H1 (cell line): ENCODE data around the gene TGFBR1. TPM values are rescaled to one million over a fixed set of nuclear protein-coding genes. Genes with fewer than 3 reads are reported as not detected.

Experiments used
- CTCF ChIA-PET: fragments of 300-600 bp; sonication (Branson Sonifier 250); formaldehyde crosslinking; loops from one replicate; lab custom pipeline; 2021; ENCODE audit not compliant: partially characterized antibody; lab: Charles Lee
- POLR2A ChIA-PET: fragments of 300-600 bp; sonication (Branson Sonifier 250); formaldehyde crosslinking; loops from one replicate; lab custom pipeline; 2021; ENCODE audit warnings: inconsistent platforms; ENCODE audit not compliant: partially characterized antibody; lab: Charles Lee
- DNase-seq, 2 experiments: peaks; one replicate each; pipeline versions ENCODE4 v3.0.0 to v3.0.0-alpha.2; 2010 to 2022; ENCODE audit warnings: low spot score in 2 of 2, low read depth in 1 of 2, mixed read lengths in 1 of 2
- FAIRE-seq: peaks from 2 replicates; lab custom pipeline; 2011; peaks lifted over from hg19 to GRCh38; lab: Jason Lieb, UNC
- H2AFZ ChIP-seq: 2 replicates; pipeline ENCODE4 v1.8.1; 2012; ENCODE audit warnings: low read length, inconsistent platforms
- H2AK5ac ChIP-seq: 2 replicates; pipeline ENCODE4 v1.6.1; 2013; ENCODE audit warnings: low read depth, low read length
- H2BK120ac ChIP-seq: replicated peaks from 2 replicates; pipeline ENCODE3; 2013; ENCODE audit warnings: low read depth, low read length, inconsistent platforms
- H2BK12ac ChIP-seq: 2 replicates; pipeline ENCODE4 v1.6.1; 2013; ENCODE audit warnings: low read depth, low read length
- H2BK15ac ChIP-seq: 2 replicates; pipeline ENCODE4 v1.6.1; 2013; ENCODE audit warnings: low read length
- H2BK20ac ChIP-seq: 2 replicates; pipeline ENCODE4 v1.6.1; 2013; ENCODE audit warnings: low read length
- H2BK5ac ChIP-seq: 2 replicates; pipeline ENCODE4 v1.6.1; 2013; ENCODE audit warnings: low read depth, low read length
- H3K14ac ChIP-seq: 2 replicates; pipeline ENCODE4 v1.6.1; 2013; ENCODE audit warnings: inconsistent platforms; ENCODE audit not compliant: insufficient read length
- H3K18ac ChIP-seq: 2 replicates; pipeline ENCODE4 v1.6.1; 2013; ENCODE audit warnings: low read length; ENCODE audit errors: extremely low read depth
- H3K23ac ChIP-seq: 2 replicates; pipeline ENCODE4 v1.6.1; 2013; ENCODE audit warnings: inconsistent platforms; ENCODE audit not compliant: insufficient read length
- H3K23me2 ChIP-seq: 2 replicates; pipeline ENCODE4 v1.6.1; 2013; ENCODE audit warnings: low read depth, low read length
- H3K27ac ChIP-seq: 2 replicates; pipeline ENCODE4 v1.6.1; 2011; ENCODE audit warnings: low read depth, low read length, inconsistent platforms
- H3K27me3 ChIP-seq, 4 experiments: replicated peaks in 1 of 4; 1 replicate in 1 of 4; 2 replicates in 3 of 4; pipeline versions ENCODE4 v1.6.1 to v1.8.1; 2011 to 2013; ENCODE audit warnings: low read length in 3 of 4, mild to moderate bottlenecking in 3 of 4, inconsistent platforms in 2 of 4, mixed read lengths in 2 of 4, moderate library complexity in 1 of 4; ENCODE audit not compliant: control insufficient read depth in 3 of 4, insufficient read depth in 3 of 4; ENCODE audit errors: extremely low read depth in 1 of 4
- H3K36me3 ChIP-seq, 4 experiments: 2 replicates each; pipeline versions ENCODE4 v1.6.1 to v1.8.1; 2011 to 2013; ENCODE audit warnings: mild to moderate bottlenecking in 4 of 4, low read length in 3 of 4, moderate library complexity in 2 of 4, control low read depth in 1 of 4, inconsistent platforms in 1 of 4; ENCODE audit not compliant: insufficient read depth in 4 of 4, control insufficient read depth in 2 of 4
- H3K4ac ChIP-seq: replicated peaks from 2 replicates; pipeline ENCODE3; 2013; ENCODE audit warnings: low read length, low read depth, mixed read lengths, inconsistent platforms; ENCODE audit not compliant: insufficient read length
- H3K4me1 ChIP-seq, 4 experiments: replicated peaks in 1 of 4; 1 replicate in 1 of 4; 2 replicates in 3 of 4; pipeline versions ENCODE4 v1.6.1 to v1.8.1; 2011 to 2013; ENCODE audit warnings: low read length in 3 of 4, inconsistent platforms in 2 of 4, mixed read lengths in 1 of 4; ENCODE audit not compliant: insufficient read depth in 4 of 4, control insufficient read depth in 3 of 4
- H3K4me2 ChIP-seq, 2 experiments: 2 replicates each; pipeline versions ENCODE4 v1.6.1 to v1.8.1; 2011 to 2013; ENCODE audit warnings: low read depth in 2 of 2, low read length in 2 of 2, control low read depth in 1 of 2, inconsistent platforms in 1 of 2, mild to moderate bottlenecking in 1 of 2; ENCODE audit not compliant: insufficient read depth in 1 of 2
- H3K4me3 ChIP-seq, 4 experiments: fragments of 200-600, 300-600 bp in 1 of 4; sonication (generic), shearing (Covaris generic), sonication (Bioruptor Twin) in 1 of 4; 2 replicates each; pipeline versions ENCODE4 v1.5.1 to v1.8.1; 2011 to 2016; ENCODE audit warnings: low read length in 4 of 4, low read depth in 3 of 4, control low read depth in 2 of 4, inconsistent platforms in 2 of 4, mild to moderate bottlenecking in 2 of 4, mixed read lengths in 1 of 4, moderate library complexity in 1 of 4; ENCODE audit not compliant: insufficient read depth in 2 of 4; ENCODE audit errors: extremely low read depth in 1 of 4
- H3K56ac ChIP-seq: replicated peaks from 2 replicates; pipeline ENCODE3; 2013; ENCODE audit warnings: low read depth, mild to moderate bottlenecking, mixed read lengths, low read length, inconsistent platforms; ENCODE audit not compliant: insufficient read length
- H3K79me1 ChIP-seq: 2 replicates; pipeline ENCODE4 v1.6.1; 2013; ENCODE audit warnings: low read depth, low read length, control low read depth
- H3K79me2 ChIP-seq, 2 experiments: 2 replicates each; pipeline versions ENCODE4 v1.6.1 to v1.8.1; 2012 to 2013; ENCODE audit warnings: low read length in 2 of 2, mild to moderate bottlenecking in 2 of 2, inconsistent platforms in 1 of 2; ENCODE audit not compliant: insufficient read depth in 2 of 2, control insufficient read depth in 1 of 2
- H3K9ac ChIP-seq, 4 experiments: replicated peaks in 1 of 4; 1 replicate in 1 of 4; 2 replicates in 3 of 4; pipeline versions ENCODE4 v1.6.1 to v1.8.1; 2011 to 2013; ENCODE audit warnings: low read depth in 3 of 4, low read length in 3 of 4, control low read depth in 2 of 4, mild to moderate bottlenecking in 2 of 4, moderate library complexity in 2 of 4, inconsistent platforms in 1 of 4; ENCODE audit errors: extremely low read depth in 1 of 4
- H3K9me3 ChIP-seq, 2 experiments: 2 replicates each; pipeline versions ENCODE4 v1.6.1 to v1.8.1; 2012 to 2013; ENCODE audit warnings: mild to moderate bottlenecking in 2 of 2, moderate library complexity in 2 of 2, control low read depth in 1 of 2, inconsistent platforms in 1 of 2, low read depth in 1 of 2, low read length in 1 of 2, mixed read lengths in 1 of 2; ENCODE audit not compliant: insufficient read depth in 2 of 2
- H4K20me1 ChIP-seq, 2 experiments: replicated peaks in 1 of 2; 2 replicates each; pipeline versions ENCODE3 to v1.8.1; 2011 to 2013; ENCODE audit warnings: inconsistent platforms in 2 of 2, low read length in 2 of 2, mild to moderate bottlenecking in 1 of 2; ENCODE audit not compliant: insufficient read depth in 2 of 2, control insufficient read depth in 1 of 2
- H4K5ac ChIP-seq: 2 replicates; pipeline ENCODE4 v1.6.1; 2013; ENCODE audit warnings: low read length, low read depth, mixed read lengths, inconsistent platforms; ENCODE audit not compliant: insufficient read length
- H4K8ac ChIP-seq: 2 replicates; pipeline ENCODE4 v1.8.0; 2013; ENCODE audit warnings: mild to moderate bottlenecking, moderate library complexity, low read length, inconsistent platforms; ENCODE audit not compliant: insufficient read depth; ENCODE audit errors: extremely low read depth
- H4K91ac ChIP-seq: replicated peaks from 2 replicates; pipeline ENCODE3; 2013; ENCODE audit warnings: low read length, mixed read lengths, inconsistent platforms; ENCODE audit not compliant: insufficient read length
- TCF12 ChIP-seq: IDR thresholded peaks from 2 replicates; pipeline ENCODE4 v1.6.1; 2011; ENCODE audit warnings: low read depth, mild to moderate bottlenecking, low read length
- WGBS, 2 experiments: shearing (Covaris generic) in 1 of 2; methylation state at CpG; one replicate each; pipeline versions ENCODE4 v1.1.6 to v1.1.7; 2013 to 2015; ENCODE audit warnings: low lambda C conversion rate in 2 of 2, mixed read lengths in 2 of 2, inconsistent platforms in 1 of 2, low coverage in 1 of 2, missing lambda C conversion rate in 1 of 2; ENCODE audit not compliant: insufficient replicate concordance in 2 of 2, insufficient coverage in 1 of 2, insufficient read length in 1 of 2; ENCODE audit errors: extremely low coverage in 1 of 2, missing lambda C conversion rate in 1 of 2; 5-methylcytosine and 5-hydroxymethylcytosine counted together
- polyA plus RNA-seq, 7 experiments: library from polyadenylated mRNA; depleted of rRNA in 3 of 7; stranded (reverse) in 5 of 7; unstranded in 2 of 7; fragments of >200 nt in 5 of 7; fragments of 200-250 nt in 2 of 7; gene quantifications; 1 replicate in 5 of 7; 2 replicates in 1 of 7; 4 replicates in 1 of 7; pipeline versions ENCODE4 v1.2.1 to v1.2.3, GENCODE V29; 2011 to 2013; ENCODE audit warnings: missing spikeins in 2 of 7, mixed read lengths in 2 of 7
- total RNA-seq: library from RNA; stranded (reverse); fragmentation: NEBNext Ultra II Directional; extraction: Animal tissue kit (Norgen Biotek cat#: 25700); gene quantifications from 2 replicates; pipeline ENCODE4 v1.2.1, GENCODE V29; 2021

Gene TGFBR1
- total and polyA plus RNA-seq, 2 of the 8 experiments (the other 6 are each of a cell fraction or from before 2014, with no cell fraction given) = 16.8 to 52.4 TPM

GRCh38 chr9:99169086-99169485 lies 64.2 kb downstream of the TGFBR1 start:
- Histone ChIP-seq H4K5ac (no peak overlapping the region), H3K14ac (no peak overlapping the region), H2BK20ac (peak overlapping the region; percentile 24; the same call in 1 of the 2 replicates), H3K27ac (no peak overlapping the region), H2BK120ac (no peak overlapping the region), H2BK15ac (no peak overlapping the region), H3K23ac (no peak overlapping the region), H2BK12ac (no peak overlapping the region), H3K79me2 (no peaks in the 10 kb centered on the region), H3K79me1 (no peaks in the 10 kb centered on the region), H3K4me1 (peaks cover 9 to 29% (median 17%) of the 10 kb centered on the region in 4 experiments), H2BK5ac (no peak overlapping the region), H3K4me2 (peak overlapping the region; percentile 18 to 28; a peak in 1 of 4 replicates), H3K23me2 (peaks cover 4% of the 10 kb centered on the region; the same call in 1 of the 2 replicates), H3K9ac (no peak overlapping the region), H4K20me1 (no peaks in the 10 kb centered on the region), H2AFZ (no peak overlapping the region; the same call in 1 of the 2 replicates), H4K91ac (no peak overlapping the region), H3K4ac (no peak overlapping the region), H4K8ac (no peak overlapping the region), H3K27me3 (no peaks in the 10 kb centered on the region; a peak in 1 of 7 replicates), H3K4me3 (0 out of 8 replicates have a peak overlapping the region, but pooled peaks of 1 of the 4 experiments have one; percentile 8), H3K36me3 (no peaks in the 10 kb centered on the region; a peak in 1 of 8 replicates), H2AK5ac (no peak overlapping the region), H3K9me3 (no peaks in the 10 kb centered on the region), H3K18ac (0 out of 2 replicates have a peak overlapping the region, but pooled peaks have one; percentile 17), H3K56ac (no peak overlapping the region)
- no peak for DNase-seq
- no peak for FAIRE-seq
- WGBS, 2 experiments = 19% methylated on average over 2 of the region's 2 CpGs; no CpG with 5 or more reads in 1 of the 2 experiments
- CTCF ChIA-PET = interaction anchor here (0.6 to 2.3 kb wide), 3 partner anchors 10 to 97 kb away, joined by 3 to 11 read pairs (median 5); no protein-coding TSS in a partner anchor
- POLR2A ChIA-PET = interaction anchor here (1.0 to 2.0 kb wide), 3 partner anchors 10 to 53 kb away, joined by 3 to 5 read pairs (median 3); partner anchors contain the start of genes ALG2 and SEC61B
- TF ChIP-seq TCF12 = 0 out of 2 replicates have a peak, but pooled peaks have one; percentile 50
